K562 (cell line): ENCODE data around the gene YJEFN3. TPM values are rescaled to one million over a fixed set of nuclear protein-coding genes. Genes with fewer than 3 reads are reported as not detected.

Experiments
- ATAC-seq: fragments of 200-7000 bp; cut with Tn5 transposase; 3 replicates; pipeline ENCODE4 v1.9.1; 2020; ENCODE audit warnings: moderate library complexity
- BruUV-seq: library from RNA; stranded (reverse); fragments of 400-500 nt; replicated peaks from 2 replicates; lab custom pipeline; 2021; lab: Mats Ljungman, UMichigan
- CTCF ChIA-PET: fragments of 300-600 bp; formaldehyde crosslinking; extraction: SDS; loops from one replicate; lab custom pipeline; 2021; ENCODE audit warnings: low intra/inter-chr PET ratio; lab: Yijun Ruan, JAX
- POLR2A ChIA-PET: fragments of 300-600, 350-650 bp; sonication (Branson Sonifier 250); formaldehyde crosslinking; extraction: SDS; loops from one replicate; lab custom pipeline; 2021; ENCODE audit warnings: antibody characterized with exemption, inconsistent platforms; lab: Yijun Ruan, JAX
- DNase-seq, 4 experiments: peaks; one replicate each; pipeline versions ENCODE4 v3.0.0 to v3.0.0-alpha.2; 2011 to 2018; ENCODE audit warnings: low spot score in 3 of 4, mixed read lengths in 3 of 4; ENCODE audit errors: extremely low read depth in 1 of 4
- FAIRE-seq: peaks from 2 replicates; lab custom pipeline; 2011; peaks lifted over from hg19 to GRCh38; lab: Jason Lieb, UNC
- H2AFZ ChIP-seq: 2 replicates; pipeline ENCODE4 v1.6.0; 2011; ENCODE audit warnings: low read depth, low read length, control low read depth, inconsistent platforms
- H3K27ac ChIP-seq: fragments of 200-600 bp; 3 replicates; pipeline ENCODE4 v1.8.0; 2011; ENCODE audit warnings: low read depth, mild to moderate bottlenecking, control low read depth, inconsistent platforms, low read length, moderate library complexity, mixed read lengths; ENCODE audit errors: extremely low read depth
- H3K27me3 ChIP-seq, 2 experiments: fragments of 300-600 bp in 1 of 2; 2 replicates in 1 of 2; 3 replicates in 1 of 2; pipeline versions ENCODE4 v1.6.0 to v1.8.0; 2011; ENCODE audit warnings: inconsistent platforms in 2 of 2, low read length in 2 of 2, mild to moderate bottlenecking in 1 of 2, mixed read lengths in 1 of 2, moderate library complexity in 1 of 2; ENCODE audit not compliant: control insufficient read depth in 2 of 2, insufficient read depth in 2 of 2
- H3K36me3 ChIP-seq: fragments of 300-600 bp; 3 replicates; pipeline ENCODE4 v1.8.0; 2011; ENCODE audit warnings: mild to moderate bottlenecking, low read length, inconsistent platforms; ENCODE audit not compliant: control insufficient read depth, insufficient read depth
- H3K4me1 ChIP-seq, 2 experiments: fragments of 200-600 bp in 1 of 2; replicated peaks in 1 of 2; 2 replicates in 1 of 2; 3 replicates in 1 of 2; pipeline versions ENCODE4 v1.5.1 to v1.8.0; 2011; ENCODE audit warnings: inconsistent platforms in 2 of 2, low read length in 2 of 2, mild to moderate bottlenecking in 1 of 2, mixed read lengths in 1 of 2, moderate library complexity in 1 of 2; ENCODE audit not compliant: control insufficient read depth in 2 of 2, insufficient read depth in 2 of 2
- H3K4me2 ChIP-seq: 2 replicates; pipeline ENCODE4 v1.6.1; 2011; ENCODE audit warnings: low read length, control low read depth, inconsistent platforms, mixed read lengths; ENCODE audit not compliant: insufficient read depth
- H3K4me3 ChIP-seq: fragments of 200-600 bp; sonication (generic), shearing (Covaris generic); 2 replicates; pipeline ENCODE4 v1.5.1; 2016; ENCODE audit warnings: control low read depth, inconsistent platforms
- H3K79me2 ChIP-seq: fragments of 200-600 bp; 3 replicates; pipeline ENCODE4 v1.8.0; 2011; ENCODE audit warnings: low read length, inconsistent platforms; ENCODE audit not compliant: control insufficient read depth, insufficient read depth
- H3K9ac ChIP-seq, 2 experiments: 2 replicates each; pipeline versions ENCODE4 v1.6.0 to v1.6.1; 2011; ENCODE audit warnings: low read depth in 2 of 2, low read length in 2 of 2, control low read depth in 1 of 2, inconsistent platforms in 1 of 2, mild to moderate bottlenecking in 1 of 2, mixed read lengths in 1 of 2; ENCODE audit not compliant: insufficient read depth in 1 of 2
- H3K9me1 ChIP-seq: one replicate; pipeline ENCODE4 v1.6.0; 2011; ENCODE audit warnings: inconsistent platforms, mild to moderate bottlenecking, low read length, moderate library complexity; ENCODE audit not compliant: control insufficient read depth, insufficient read depth
- H3K9me3 ChIP-seq: replicated peaks from 2 replicates; pipeline ENCODE4 v1.5.1; 2011; ENCODE audit warnings: low read depth, low read length, inconsistent platforms; ENCODE audit not compliant: control insufficient read depth, insufficient read depth
- H4K20me1 ChIP-seq: replicated peaks from 2 replicates; pipeline ENCODE4 v1.6.1; 2011; ENCODE audit warnings: low read length, inconsistent platforms, mixed read lengths; ENCODE audit not compliant: control insufficient read depth, insufficient read depth
- C11orf30 ChIP-seq: fragments of 450-650 bp; IDR thresholded peaks from 2 replicates; pipeline ENCODE4 v1.6.1; 2016; ENCODE audit warnings: low read depth, mild to moderate bottlenecking
- DNMT1 ChIP-seq: fragments of 450-650 bp; IDR thresholded peaks from 2 replicates; pipeline ENCODE4 v1.6.1; 2016; ENCODE audit warnings: antibody characterized with exemption, mild to moderate bottlenecking
- NCOR1 ChIP-seq: fragments of 450-650 bp; IDR thresholded peaks from 2 replicates; pipeline ENCODE4 v1.6.1; 2016; ENCODE audit warnings: mild to moderate bottlenecking, moderate library complexity
- NFATC3 ChIP-seq: fragments of 450-650 bp; IDR thresholded peaks from 2 replicates; pipeline ENCODE4 v1.6.1; 2017; ENCODE audit warnings: mild to moderate bottlenecking
- POLR2G ChIP-seq: fragments of 200-400 bp; formaldehyde crosslinking; IDR thresholded peaks from 2 replicates; pipeline ENCODE4 v1.6.1; 2017; ENCODE audit warnings: low read depth, mild to moderate bottlenecking, antibody characterized with exemption, low read length, moderate library complexity
- RBM34 ChIP-seq: fragments of 200-400 bp; formaldehyde crosslinking; IDR thresholded peaks from 2 replicates; pipeline ENCODE4 v1.6.1; 2018; ENCODE audit warnings: low read length, borderline replicate concordance; ENCODE audit not compliant: insufficient read depth
- SMAD3 ChIP-seq: fragments of 450-650 bp; formaldehyde crosslinking; conservative IDR thresholded peaks from 2 replicates; pipeline ENCODE4 v1.4.0; 2020; ENCODE audit warnings: mild to moderate bottlenecking
- TEAD2 ChIP-seq: fragments of 450-650 bp; IDR thresholded peaks from 2 replicates; pipeline ENCODE4 v1.6.1; 2016; ENCODE audit warnings: missing genetic modification characterization, control low read depth, missing compliant biosample characterization
- TFAM ChIP-seq: fragments of 250-450 bp; sonication (Bioruptor Pico); conservative IDR thresholded peaks from 2 replicates; pipeline ENCODE4 v1.5.0; 2021; ENCODE audit warnings: mild to moderate bottlenecking, moderate library complexity
- YY1 ChIP-seq, 3 experiments: IDR thresholded peaks; 2 replicates each; pipeline ENCODE4 v1.6.1; 2011; ENCODE audit warnings: low read length in 2 of 3, mild to moderate bottlenecking in 2 of 3, moderate library complexity in 2 of 3, borderline replicate concordance in 1 of 3, control low read depth in 1 of 3, low read depth in 1 of 3; ENCODE audit not compliant: insufficient read depth in 3 of 3, insufficient replicate concordance in 2 of 3, control insufficient read depth in 1 of 3, insufficient read length in 1 of 3; ENCODE audit errors: extremely low read depth in 1 of 3
- ZBTB17 ChIP-seq: fragments of 450-650 bp; formaldehyde crosslinking; IDR thresholded peaks from 2 replicates; pipeline ENCODE4 v1.4.0; 2020; ENCODE audit warnings: mild to moderate bottlenecking
- ZBTB7A ChIP-seq: IDR thresholded peaks from 2 replicates; pipeline ENCODE4 v1.6.1; 2011; ENCODE audit warnings: low read depth, mild to moderate bottlenecking, low read length, moderate library complexity, borderline replicate concordance; ENCODE audit not compliant: control insufficient read depth
- ZFP36 ChIP-seq: fragments of 150-350 bp; IDR thresholded peaks from 2 replicates; pipeline ENCODE4 v1.6.1; 2018; ENCODE audit warnings: low read length, low read depth; ENCODE audit not compliant: partially characterized antibody
- ZNF212 ChIP-seq: fragments of 450-650 bp; formaldehyde crosslinking; IDR thresholded peaks from 2 replicates; pipeline ENCODE4 v1.4.0; 2020; ENCODE audit warnings: mild to moderate bottlenecking
- ZNF311 ChIP-seq: fragments of 250-450 bp; sonication (Bioruptor Pico); IDR thresholded peaks from 2 replicates; pipeline ENCODE4 v1.4.0; 2020; ENCODE audit warnings: mild to moderate bottlenecking, moderate library complexity
- ZNF436 ChIP-seq: fragments of 250-450, 450-650 bp; sonication (Bioruptor Pico); formaldehyde crosslinking; IDR thresholded peaks from 2 replicates; pipeline ENCODE4 v1.7.0; 2020; ENCODE audit warnings: mild to moderate bottlenecking
- WGBS: fragments of 100-300 bp; shearing (Covaris generic); methylation state at CpG from one replicate; pipeline ENCODE4 v1.1.6; 2016; ENCODE audit warnings: low coverage, mixed read lengths; ENCODE audit not compliant: insufficient coverage; ENCODE audit errors: missing lambda C conversion rate; 5-methylcytosine and 5-hydroxymethylcytosine counted together
- in situ Hi-C: fragments of 300-500 bp; cut with MboI; formaldehyde crosslinking; loops from 4 replicates; pipeline ENCODE4 v1.15.0; 2018; ENCODE audit warnings: inconsistent platforms, mixed read lengths
- intact Hi-C: fragments of 100-400 bp; cut with micrococcal nuclease; formaldehyde crosslinking; loops from 2 replicates; pipeline ENCODE4 v1.14.2; 2022
- polyA plus RNA-seq, 8 experiments: library from polyadenylated mRNA; depleted of rRNA in 4 of 8; stranded (reverse) in 5 of 8; unstranded in 3 of 8; fragments of >200 nt; fragmentation: Nextera tagmentation in 2 of 8; fragmentation: Illumina TruSeq in 1 of 8; extraction: Ambion mirVana in 2 of 8; extraction: Trizol in 1 of 8; gene quantifications; 2 replicates each; pipeline versions ENCODE4 v1.2.1 to v1.2.3, GENCODE V29; 2011 to 2014; ENCODE audit warnings: inconsistent platforms in 1 of 8, missing spikeins in 1 of 8
- total RNA-seq, 7 experiments: library from RNA; depleted of rRNA in 6 of 7; stranded (reverse); fragments of >200 nt in 6 of 7; fragmentation: Illumina TruSeq in 2 of 7; extraction: Trizol in 2 of 7; gene quantifications; 2 replicates each; pipeline versions ENCODE4 v1.2.1 to v1.2.3, GENCODE V29; 2011 to 2021; ENCODE audit warnings: low replicate concordance in 1 of 7
- TF ChIP-seq, protein P1 (sequence below): fragments of 450-650 bp; formaldehyde crosslinking; IDR thresholded peaks from 2 replicates; pipeline ENCODE4 v1.4.0; 2020; ENCODE audit warnings: mild to moderate bottlenecking, mixed read lengths

The YJEFN3 gene
- total and polyA plus RNA-seq, 9 of the 15 experiments (the other 6 are each of a cell fraction or from before 2014, with no cell fraction given), result 0.04 to 5.8 (median 1.3) TPM; not detected in 1

DNA sequence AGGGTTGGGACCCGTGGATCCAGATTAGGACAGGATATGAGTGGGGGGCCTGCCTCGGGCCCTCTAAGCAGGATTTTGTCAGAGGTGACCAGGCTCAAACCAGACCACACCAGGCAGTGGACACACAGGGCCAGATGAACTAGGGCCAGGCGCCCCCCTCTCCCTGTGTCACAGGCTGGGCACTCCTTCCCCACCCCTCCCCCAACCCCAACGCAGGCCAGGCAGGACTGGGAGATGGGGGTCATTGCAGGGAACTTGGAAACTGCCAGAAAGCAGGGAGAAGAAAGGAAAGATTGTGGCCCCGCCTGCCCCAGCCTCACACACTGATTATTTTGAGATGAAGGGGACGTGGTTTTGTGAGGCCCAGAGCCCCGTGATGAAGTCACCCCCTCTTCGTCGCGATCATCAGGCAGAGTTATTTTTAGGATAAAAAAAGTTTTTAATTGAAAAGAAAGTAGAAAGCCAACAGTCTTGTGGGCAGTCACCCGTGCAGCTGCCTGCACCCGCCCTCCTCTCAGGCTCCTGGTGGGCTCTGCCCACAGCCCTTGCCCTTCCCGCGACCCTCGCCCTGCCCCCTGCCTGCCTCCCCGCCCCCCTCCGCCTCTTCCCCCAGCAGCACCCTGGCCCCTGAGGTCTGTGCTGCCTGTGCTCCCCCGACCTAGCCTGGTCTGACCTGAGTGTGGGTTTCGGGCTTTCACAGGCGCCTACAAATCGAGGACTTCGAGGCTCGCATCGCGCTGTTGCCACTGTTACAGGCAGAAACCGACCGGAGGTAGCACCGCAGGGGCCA lies 1.9 kb upstream of the YJEFN3 start:
- FAIRE-seq, result no peak

DNA sequence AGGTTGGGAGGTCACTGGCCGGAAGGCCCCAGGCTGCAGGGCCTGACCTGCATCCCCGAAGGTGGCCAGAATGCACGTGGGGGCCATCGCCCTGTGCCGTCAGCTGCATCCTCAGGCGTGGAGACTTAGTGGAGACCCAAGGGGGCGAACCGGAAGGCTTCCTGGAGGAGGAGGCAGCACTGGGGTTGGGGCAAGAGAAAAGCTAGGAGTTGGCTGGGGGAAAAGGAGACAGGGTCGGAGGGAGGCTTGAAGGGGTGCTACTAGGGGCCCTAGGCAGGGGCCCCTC lies 1.4 kb upstream of the YJEFN3 start:
- Histone ChIP-seq H2AFZ (no peak overlapping the region), H3K27me3 (no peaks in the 10 kb centered on the region), H3K4me3 (no peak overlapping the region), H3K9ac (no peak overlapping the region), H4K20me1 (0 out of 2 replicates have a peak, but pooled peaks cover 6% of the 10 kb centered on the region), H3K9me3 (no peaks in the 10 kb centered on the region), H3K4me1 (peaks cover under 1 to 31% of the 10 kb centered on the region in 2 experiments), H3K27ac (no peak overlapping the region), H3K36me3 (peaks cover 66% of the 10 kb centered on the region), H3K79me2 (peaks cover 30% of the 10 kb centered on the region), H3K9me1 (peaks cover 8% of the 10 kb centered on the region), H3K4me2 (no peak overlapping the region)
- no TSS peak for BruUV-seq
- intact Hi-C loops, result no loop called here
- 95% methylated on average over 8 of the region's 9 CpGs for WGBS
- ATAC-seq, result no peak
- ChIA-PET CTCF (no interaction called here), POLR2A (interaction anchor here (0.6 to 0.9 kb wide), 3 partner anchors 11 to 79 kb away, joined by 3 to 6 read pairs (median 3); partner anchors contain the start of gene NDUFA13)
- in situ Hi-C loops, result loop anchor here (25.0 kb wide), 1 partner anchor 110 kb away; the partner anchor contains the start of genes GMIP and LPAR2
- no peak for DNase-seq
- FAIRE-seq, result no peak
- no peak for TF ChIP-seq RBM34
- TF ChIP-seq ZNF436 (CRISPR knock-in tag), result peak; percentile 74; the same call in 1 of the 2 replicates
- TF ChIP-seq NFATC3, result no peak
- TF ChIP-seq ZBTB7A, result no peak
- TF ChIP-seq ZFP36, result peak; percentile 94
- no peak for TF ChIP-seq NCOR1
- no peak for TF ChIP-seq ZNF212
- TF ChIP-seq ZNF311 (CRISPR knock-in tag), result no peak
- no peak for TF ChIP-seq YY1 (IDR thresholded peaks at IDR 0.05; ENCODE audit: borderline replicate concordance in 1 of 3, control insufficient read depth in 1 of 3, extremely low read depth in 1 of 3, insufficient read depth in 3 of 3, insufficient read length in 1 of 3, insufficient replicate concordance in 2 of 3, low read depth in 1 of 3, low read length in 2 of 3)
- TF ChIP-seq, protein P1, sequence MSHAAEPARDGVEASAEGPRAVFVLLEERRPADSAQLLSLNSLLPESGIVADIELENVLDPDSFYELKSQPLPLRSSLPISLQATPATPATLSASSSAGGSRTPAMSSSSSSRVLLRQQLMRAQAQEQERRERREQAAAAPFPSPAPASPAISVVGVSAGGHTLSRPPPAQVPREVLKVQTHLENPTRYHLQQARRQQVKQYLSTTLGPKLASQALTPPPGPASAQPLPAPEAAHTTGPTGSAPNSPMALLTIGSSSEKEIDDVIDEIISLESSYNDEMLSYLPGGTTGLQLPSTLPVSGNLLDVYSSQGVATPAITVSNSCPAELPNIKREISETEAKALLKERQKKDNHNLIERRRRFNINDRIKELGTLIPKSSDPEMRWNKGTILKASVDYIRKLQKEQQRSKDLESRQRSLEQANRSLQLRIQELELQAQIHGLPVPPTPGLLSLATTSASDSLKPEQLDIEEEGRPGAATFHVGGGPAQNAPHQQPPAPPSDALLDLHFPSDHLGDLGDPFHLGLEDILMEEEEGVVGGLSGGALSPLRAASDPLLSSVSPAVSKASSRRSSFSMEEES, result no peak
- no peak for TF ChIP-seq SMAD3

More for the DNA sequence above, 1.9 kb upstream of the YJEFN3 start:
- H3K4me2 ChIP-seq, result no peak overlapping the region
- in situ Hi-C loops (loop anchor here (25.0 kb wide), 1 partner anchor 111 kb away; the partner anchor contains the start of genes GMIP and LPAR2), intact Hi-C loops (no loop called here)
- WGBS, result 89% methylated on average over 21 of the region's 28 CpGs
- H3K27me3 ChIP-seq, result no peaks in the 10 kb centered on the region
- TF ChIP-seq TFAM (CRISPR knock-in tag) (no peak), C11orf30 (no peak), POLR2G (peak; percentile 43; the same call in 1 of the 2 replicates), TEAD2 (tag) (no peak), ZBTB17 (no peak), DNMT1 (no peak)
- H3K36me3 ChIP-seq, result peaks cover 67% of the 10 kb centered on the region
- H3K9me3 ChIP-seq, result no peaks in the 10 kb centered on the region
- ChIA-PET POLR2A (interaction anchor here (0.9 kb wide), 1 partner anchor 11 kb away, joined by 6 read pairs; the partner anchor contains the start of gene NDUFA13), CTCF (no interaction called here)
- H3K4me3 ChIP-seq, result no peak overlapping the region
- H3K79me2 ChIP-seq, result peaks cover 35% of the 10 kb centered on the region
- H3K9ac ChIP-seq, result peak overlapping the region in 1 of 2 experiments; percentile 40; a peak in 1 of 4 replicates
- no peak for DNase-seq
- H2AFZ ChIP-seq, result no peak overlapping the region
- BruUV-seq, result no TSS peak
- H4K20me1 ChIP-seq, result 0 out of 2 replicates have a peak, but pooled peaks cover 6% of the 10 kb centered on the region
- H3K27ac ChIP-seq, result no peak overlapping the region
- peaks cover 0 to 28% of the 10 kb centered on the region in 2 experiments; a peak in 2 of 5 replicates for H3K4me1 ChIP-seq
- peaks cover 5% of the 10 kb centered on the region for H3K9me1 ChIP-seq
- ATAC-seq, result no peak
